AG09319 (cell line): ENCODE measurements around the gene PSAPL1.
"Not testable (repeated sequence)": the region's sequence is repeated elsewhere in the genome, so short reads cannot be mapped to it uniquely, and the experiment has no call there.

ENCODE experiments used
- DNase-seq: peaks from one replicate; pipeline ENCODE4 v3.0.0-alpha.2; 2010; ENCODE audit warnings: low read depth; ENCODE audit errors: extremely low read depth
- TF ChIP-seq, protein P1 (sequence below): IDR thresholded peaks from 2 replicates; pipeline ENCODE4 v1.5.1; 2011; ENCODE audit warnings: low read depth, mild to moderate bottlenecking, inconsistent platforms, low read length, moderate library complexity

The PSAPL1 gene

GRCh38 chr4:7460566-7460965 is 25.8 kb upstream of the PSAPL1 start:
- TF ChIP-seq, protein P1, sequence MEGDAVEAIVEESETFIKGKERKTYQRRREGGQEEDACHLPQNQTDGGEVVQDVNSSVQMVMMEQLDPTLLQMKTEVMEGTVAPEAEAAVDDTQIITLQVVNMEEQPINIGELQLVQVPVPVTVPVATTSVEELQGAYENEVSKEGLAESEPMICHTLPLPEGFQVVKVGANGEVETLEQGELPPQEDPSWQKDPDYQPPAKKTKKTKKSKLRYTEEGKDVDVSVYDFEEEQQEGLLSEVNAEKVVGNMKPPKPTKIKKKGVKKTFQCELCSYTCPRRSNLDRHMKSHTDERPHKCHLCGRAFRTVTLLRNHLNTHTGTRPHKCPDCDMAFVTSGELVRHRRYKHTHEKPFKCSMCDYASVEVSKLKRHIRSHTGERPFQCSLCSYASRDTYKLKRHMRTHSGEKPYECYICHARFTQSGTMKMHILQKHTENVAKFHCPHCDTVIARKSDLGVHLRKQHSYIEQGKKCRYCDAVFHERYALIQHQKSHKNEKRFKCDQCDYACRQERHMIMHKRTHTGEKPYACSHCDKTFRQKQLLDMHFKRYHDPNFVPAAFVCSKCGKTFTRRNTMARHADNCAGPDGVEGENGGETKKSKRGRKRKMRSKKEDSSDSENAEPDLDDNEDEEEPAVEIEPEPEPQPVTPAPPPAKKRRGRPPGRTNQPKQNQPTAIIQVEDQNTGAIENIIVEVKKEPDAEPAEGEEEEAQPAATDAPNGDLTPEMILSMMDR, result no peak
- no peak for DNase-seq

DNA sequence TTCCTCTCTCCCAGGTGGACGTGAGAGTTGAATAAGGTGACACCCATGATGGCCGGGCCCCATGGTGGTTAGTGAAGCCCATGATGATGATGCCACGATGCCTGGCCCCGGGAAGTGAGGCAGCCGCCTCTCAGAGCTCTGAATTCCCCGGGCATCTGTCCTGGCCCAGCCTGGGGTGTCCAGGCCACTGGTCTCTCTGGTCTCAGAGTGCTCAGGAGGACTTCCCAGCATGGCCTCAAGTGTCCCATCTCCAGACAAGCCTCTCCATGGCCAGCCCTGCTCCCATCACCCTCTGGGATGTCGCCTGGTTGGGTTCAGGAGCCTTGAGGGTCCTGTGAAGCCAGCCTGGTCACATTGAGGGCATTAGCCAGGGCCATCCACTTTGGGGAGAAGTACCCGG is 24.7 kb upstream of the PSAPL1 start:
- no peak for DNase-seq
- TF ChIP-seq, protein P1, result no peak

DNA sequence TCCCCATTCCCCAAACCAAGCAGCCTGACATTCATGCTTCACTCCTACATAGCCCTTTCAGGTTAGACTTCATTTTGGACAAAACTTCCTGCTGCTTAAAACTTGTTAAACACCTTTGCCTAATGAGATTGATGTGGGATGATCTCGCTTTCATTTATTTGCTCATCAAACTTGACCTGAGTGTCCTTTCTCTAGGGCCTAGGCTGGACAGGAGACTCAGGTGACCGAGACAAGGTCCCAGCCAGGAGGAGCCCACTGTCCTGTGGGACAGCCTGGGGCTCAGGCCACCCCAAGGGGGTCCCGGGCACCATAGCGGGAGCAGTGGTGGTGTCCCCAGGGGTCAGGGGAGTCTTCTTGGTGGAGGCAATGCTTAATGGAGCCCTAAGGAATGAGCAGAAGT is 23.7 kb upstream of the PSAPL1 start:
- DNase-seq, result no peak
- TF ChIP-seq, protein P1, result no peak

- DNase-seq, result no peak
- TF ChIP-seq, protein P1, result no peak
These were observed 23.3 kb upstream of the PSAPL1 start for GRCh38 chr4:7458066-7458425.

- DNase-seq, result no peak
- TF ChIP-seq, protein P1, result no peak
These were observed 22.7 kb upstream of the PSAPL1 start for GRCh38 chr4:7457201-7458065.

DNA sequence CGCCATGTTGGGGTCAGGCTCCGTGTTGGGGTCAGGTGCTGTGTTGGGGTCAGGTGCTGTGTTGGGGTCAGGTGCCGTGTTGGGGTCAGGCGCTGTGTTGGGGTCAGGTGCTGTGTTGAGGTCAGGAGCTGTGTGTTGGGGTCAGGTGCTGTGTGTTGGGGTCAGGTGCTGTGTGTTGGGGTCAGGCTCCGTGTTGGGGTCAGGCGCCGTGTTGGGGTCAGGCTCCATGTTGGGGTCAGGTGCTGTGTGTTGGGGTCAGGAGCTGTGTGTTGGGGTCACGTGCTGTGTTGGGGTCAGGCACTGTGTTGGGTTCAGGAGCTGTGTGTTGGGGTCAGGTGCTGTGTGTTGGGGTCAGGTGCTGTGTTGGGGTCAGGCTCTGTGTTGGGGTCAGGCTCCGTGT is 18.1 kb upstream of the PSAPL1 start:
- DNase-seq, result not testable (repeated sequence)

DNA sequence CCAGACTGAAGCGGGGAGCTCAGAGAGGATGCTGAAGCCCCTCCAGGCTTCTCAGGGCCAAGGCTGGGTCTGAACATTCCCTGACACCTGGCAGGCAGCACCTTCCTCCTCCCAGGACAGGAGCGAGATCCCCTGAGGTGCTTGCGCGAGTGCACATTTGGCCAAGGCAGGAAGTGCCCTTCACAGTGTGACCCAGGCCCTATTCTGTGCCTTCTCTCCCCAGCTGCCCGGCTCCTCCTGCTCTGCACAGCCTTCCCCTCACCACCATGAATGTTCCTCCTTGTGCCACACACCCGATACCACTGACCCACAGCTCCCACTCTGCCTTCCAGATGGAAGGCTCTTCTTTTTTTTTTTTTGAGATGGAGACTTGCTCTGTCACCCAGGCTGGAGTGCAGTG is 17.1 kb upstream of the PSAPL1 start:
- TF ChIP-seq, protein P1, result no peak
- no peak for DNase-seq

DNA sequence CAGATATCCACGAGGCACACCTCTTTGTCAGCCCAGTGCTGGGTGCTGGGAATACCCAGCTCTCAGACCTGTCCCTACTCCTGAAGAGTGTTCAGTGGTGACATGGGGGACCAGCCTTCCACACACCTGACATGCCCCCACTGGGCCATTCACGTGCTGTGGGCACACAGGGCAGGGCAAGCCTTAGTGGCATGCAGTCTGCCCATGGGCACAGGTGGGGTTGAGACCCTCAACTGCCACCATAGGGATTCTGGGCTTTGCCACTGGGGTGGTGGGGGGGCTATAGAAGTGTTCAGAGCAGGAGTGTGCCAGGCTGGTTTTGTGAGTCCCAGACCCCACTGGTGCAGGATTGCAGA is 16.7 kb upstream of the PSAPL1 start:
- TF ChIP-seq, protein P1, result no peak
- DNase-seq, result no peak
